ENCODE results near the gene RNF144A.

DNA sequence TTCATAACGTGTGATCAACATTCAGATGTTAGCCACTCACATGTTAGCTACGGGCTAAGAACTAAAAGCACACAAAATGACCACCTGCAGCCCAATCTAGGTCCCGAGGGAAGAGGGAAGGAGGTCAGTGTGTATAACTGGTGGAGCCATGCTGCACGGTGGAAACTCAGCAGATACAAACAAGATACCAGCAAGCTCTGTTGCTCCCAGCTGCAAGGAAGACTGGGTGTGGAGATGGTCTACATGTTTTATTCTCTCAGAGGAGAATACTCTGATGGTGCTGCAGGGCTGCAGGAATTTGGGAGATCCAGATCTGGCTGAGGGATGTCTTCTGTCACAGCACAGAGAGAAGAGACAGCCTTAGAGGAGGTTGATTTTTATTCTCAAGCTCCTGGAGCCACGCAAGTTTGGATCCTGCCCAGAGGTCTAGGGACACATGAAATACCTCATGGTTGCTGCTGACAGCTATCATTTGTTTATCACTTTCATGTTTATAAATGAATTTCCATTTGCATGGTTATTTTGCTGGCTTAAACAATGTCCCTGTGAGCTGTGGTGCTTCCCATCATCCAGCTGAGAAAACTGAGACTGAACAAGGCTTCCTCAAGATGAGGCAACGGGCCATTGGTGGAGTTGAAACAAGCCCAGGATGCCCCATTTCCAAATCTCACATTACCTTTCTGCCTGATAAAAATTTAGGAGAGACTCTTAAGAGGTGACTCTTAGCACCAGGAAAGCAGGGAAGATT is 30.9 kb downstream of the RNF144A start:
- TF ChIP-seq POLR2A (IDR thresholded peaks at IDR 0.05), result no peak
- TF ChIP-seq, protein P1, sequence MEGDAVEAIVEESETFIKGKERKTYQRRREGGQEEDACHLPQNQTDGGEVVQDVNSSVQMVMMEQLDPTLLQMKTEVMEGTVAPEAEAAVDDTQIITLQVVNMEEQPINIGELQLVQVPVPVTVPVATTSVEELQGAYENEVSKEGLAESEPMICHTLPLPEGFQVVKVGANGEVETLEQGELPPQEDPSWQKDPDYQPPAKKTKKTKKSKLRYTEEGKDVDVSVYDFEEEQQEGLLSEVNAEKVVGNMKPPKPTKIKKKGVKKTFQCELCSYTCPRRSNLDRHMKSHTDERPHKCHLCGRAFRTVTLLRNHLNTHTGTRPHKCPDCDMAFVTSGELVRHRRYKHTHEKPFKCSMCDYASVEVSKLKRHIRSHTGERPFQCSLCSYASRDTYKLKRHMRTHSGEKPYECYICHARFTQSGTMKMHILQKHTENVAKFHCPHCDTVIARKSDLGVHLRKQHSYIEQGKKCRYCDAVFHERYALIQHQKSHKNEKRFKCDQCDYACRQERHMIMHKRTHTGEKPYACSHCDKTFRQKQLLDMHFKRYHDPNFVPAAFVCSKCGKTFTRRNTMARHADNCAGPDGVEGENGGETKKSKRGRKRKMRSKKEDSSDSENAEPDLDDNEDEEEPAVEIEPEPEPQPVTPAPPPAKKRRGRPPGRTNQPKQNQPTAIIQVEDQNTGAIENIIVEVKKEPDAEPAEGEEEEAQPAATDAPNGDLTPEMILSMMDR (IDR thresholded peaks at IDR 0.05), result no peak

Data from body of pancreas (tissue), 4 donors.